Fibroblast of lung (primary cell): ENCODE measurements around the gene DPP7. TPM values are rescaled to one million over a fixed set of nuclear protein-coding genes. Genes with fewer than 3 reads are reported as not detected.

ENCODE experiments used
- DNase-seq, 2 donors: peaks; one replicate each; pipeline versions ENCODE4 v3.0.0 to v3.0.0-alpha.2; 2010; ENCODE audit warnings: low read depth in 2 of 2
- H2AFZ ChIP-seq: 2 replicates; pipeline ENCODE4 v1.5.1; 2012; ENCODE audit warnings: low read length, control low read depth, inconsistent platforms
- H3K27ac ChIP-seq: 2 replicates; pipeline ENCODE4 v1.5.1; 2011; ENCODE audit warnings: low read length, control low read depth; ENCODE audit not compliant: insufficient read depth
- H3K27me3 ChIP-seq: 2 replicates; pipeline ENCODE4 v1.5.1; 2011; ENCODE audit warnings: mild to moderate bottlenecking, low read length; ENCODE audit not compliant: control insufficient read depth, insufficient read depth
- H3K36me3 ChIP-seq: 2 replicates; pipeline ENCODE4 v1.5.1; 2011; ENCODE audit warnings: low read length; ENCODE audit not compliant: control insufficient read depth, insufficient read depth
- H3K4me1 ChIP-seq: 2 replicates; pipeline ENCODE4 v1.5.1; 2011; ENCODE audit warnings: low read length; ENCODE audit not compliant: control insufficient read depth, insufficient read depth; ENCODE audit errors: extremely low read depth
- H3K4me2 ChIP-seq: 2 replicates; pipeline ENCODE4 v1.5.1; 2011; ENCODE audit warnings: low read length, control low read depth; ENCODE audit not compliant: insufficient read depth; ENCODE audit errors: extremely low read depth
- H3K4me3 ChIP-seq, 4 experiments: fragments of 200-600 bp in 1 of 4; sonication (generic) in 1 of 4; replicated peaks in 1 of 4; 2 replicates each; pipeline ENCODE4 v1.5.1; 2011 to 2016; ENCODE audit warnings: low read length in 4 of 4, low read depth in 3 of 4, mild to moderate bottlenecking in 3 of 4, control low read depth in 2 of 4, inconsistent platforms in 1 of 4, mixed read lengths in 1 of 4; ENCODE audit not compliant: insufficient read depth in 1 of 4; ENCODE audit errors: control extremely low read depth in 1 of 4
- H3K79me2 ChIP-seq: 2 replicates; pipeline ENCODE4 v1.5.1; 2012; ENCODE audit warnings: mild to moderate bottlenecking, low read length, inconsistent platforms; ENCODE audit not compliant: control insufficient read depth, insufficient read depth
- H3K9ac ChIP-seq: 2 replicates; pipeline ENCODE4 v1.5.1; 2011; ENCODE audit warnings: mild to moderate bottlenecking, low read length, control low read depth; ENCODE audit not compliant: insufficient read depth
- H3K9me3 ChIP-seq: 2 replicates; pipeline ENCODE4 v1.5.1; 2012; ENCODE audit warnings: low read depth, low read length; ENCODE audit not compliant: control insufficient read depth, insufficient read depth
- H4K20me1 ChIP-seq: 2 replicates; pipeline ENCODE4 v1.5.1; 2011; ENCODE audit warnings: low read length; ENCODE audit not compliant: control insufficient read depth, insufficient read depth; ENCODE audit errors: extremely low read depth
- EZH2 ChIP-seq: IDR thresholded peaks from 2 replicates; pipeline ENCODE4 v1.5.1; 2012; ENCODE audit warnings: low read length, control low read depth, mild to moderate bottlenecking; ENCODE audit errors: missing control alignments
- polyA plus RNA-seq, 2 donors: library from polyadenylated mRNA; depleted of rRNA in 1 of 2; stranded (reverse) in 1 of 2; unstranded in 1 of 2; fragments of >200 nt; gene quantifications; 2 replicates each; pipeline ENCODE4 v1.2.1, GENCODE V29; 2011 to 2012; ENCODE audit warnings: missing spikeins in 1 of 2
- total RNA-seq: library from RNA; depleted of rRNA; stranded (reverse); fragments of >200 nt; gene quantifications from 2 replicates; pipeline ENCODE4 v1.2.1, GENCODE V29; 2014
- TF ChIP-seq, protein P1 (sequence below), 2 donors: IDR thresholded peaks in 1 of 2; conservative IDR thresholded peaks in 1 of 2; 1 replicate in 1 of 2; 2 replicates in 1 of 2; pipeline ENCODE4 v1.5.1; 2011 to 2012; ENCODE audit warnings: low read length in 2 of 2, control low read depth in 1 of 2, inconsistent platforms in 1 of 2, low read depth in 1 of 2, mild to moderate bottlenecking in 1 of 2

DPP7 gene
- total and polyA plus RNA-seq, 2 donors (not counting 1 experiment from before 2014, with no cell fraction given), result 28.6 to 126 TPM

DNA sequence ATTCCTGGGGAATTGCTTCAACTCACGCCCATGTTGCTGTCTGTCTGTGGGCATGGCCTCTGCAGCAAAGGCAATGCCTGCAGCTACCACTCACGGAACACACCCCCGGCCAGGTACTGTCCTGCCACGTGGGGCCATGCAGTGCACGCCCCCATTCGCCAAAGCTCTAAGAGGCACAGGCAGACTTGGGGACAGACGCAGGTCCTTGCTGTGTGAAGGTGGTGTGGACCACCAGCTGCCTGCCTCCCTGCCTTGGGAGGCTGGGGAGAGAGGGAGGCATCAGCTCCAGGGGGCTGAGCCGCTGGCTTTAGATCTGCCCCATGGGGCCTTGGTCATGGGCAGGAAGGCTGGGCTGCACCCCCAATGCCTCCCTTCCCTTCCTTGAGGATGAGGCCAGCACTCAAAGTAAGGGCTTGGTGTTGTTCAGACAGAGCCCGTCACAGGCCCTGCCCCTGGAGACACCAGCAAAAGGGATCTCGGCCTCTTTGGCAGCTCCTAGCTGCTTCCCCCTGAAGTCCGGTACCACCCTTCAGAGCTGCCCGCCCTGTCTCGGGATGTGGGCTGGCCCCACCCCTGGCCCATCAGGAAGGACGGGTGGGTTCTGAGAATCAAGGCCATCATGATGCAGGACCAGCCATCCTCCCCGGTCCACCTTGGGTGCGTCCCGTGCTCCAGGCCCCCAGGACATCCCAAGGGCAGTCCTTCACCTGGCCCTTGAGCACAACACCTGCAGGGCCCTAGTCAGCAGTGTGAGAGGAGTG lies 26.7 kb upstream of the DPP7 start:
- no peaks in the 10 kb centered on the region for H3K9me3 ChIP-seq
- H3K4me2 ChIP-seq, result no peak overlapping the region
- no peak overlapping the region for H2AFZ ChIP-seq
- TF ChIP-seq, protein P1, sequence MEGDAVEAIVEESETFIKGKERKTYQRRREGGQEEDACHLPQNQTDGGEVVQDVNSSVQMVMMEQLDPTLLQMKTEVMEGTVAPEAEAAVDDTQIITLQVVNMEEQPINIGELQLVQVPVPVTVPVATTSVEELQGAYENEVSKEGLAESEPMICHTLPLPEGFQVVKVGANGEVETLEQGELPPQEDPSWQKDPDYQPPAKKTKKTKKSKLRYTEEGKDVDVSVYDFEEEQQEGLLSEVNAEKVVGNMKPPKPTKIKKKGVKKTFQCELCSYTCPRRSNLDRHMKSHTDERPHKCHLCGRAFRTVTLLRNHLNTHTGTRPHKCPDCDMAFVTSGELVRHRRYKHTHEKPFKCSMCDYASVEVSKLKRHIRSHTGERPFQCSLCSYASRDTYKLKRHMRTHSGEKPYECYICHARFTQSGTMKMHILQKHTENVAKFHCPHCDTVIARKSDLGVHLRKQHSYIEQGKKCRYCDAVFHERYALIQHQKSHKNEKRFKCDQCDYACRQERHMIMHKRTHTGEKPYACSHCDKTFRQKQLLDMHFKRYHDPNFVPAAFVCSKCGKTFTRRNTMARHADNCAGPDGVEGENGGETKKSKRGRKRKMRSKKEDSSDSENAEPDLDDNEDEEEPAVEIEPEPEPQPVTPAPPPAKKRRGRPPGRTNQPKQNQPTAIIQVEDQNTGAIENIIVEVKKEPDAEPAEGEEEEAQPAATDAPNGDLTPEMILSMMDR (conservative IDR thresholded peaks at IDR 0.05 in 1 of 2, IDR thresholded peaks at IDR 0.05 in 1 of 2; ENCODE audit: low read depth in 1 of 2, low read length in 2 of 2), result no peak
- no peak for TF ChIP-seq EZH2
- H3K36me3 ChIP-seq, result no peaks in the 10 kb centered on the region
- H4K20me1 ChIP-seq, result no peaks in the 10 kb centered on the region
- no peak overlapping the region for H3K9ac ChIP-seq
- peaks cover 29% of the 10 kb centered on the region for H3K27me3 ChIP-seq
- no peaks in the 10 kb centered on the region for H3K79me2 ChIP-seq
- no peak overlapping the region for H3K4me3 ChIP-seq
- DNase-seq, result no peak
- no peak overlapping the region for H3K27ac ChIP-seq
- no peaks in the 10 kb centered on the region for H3K4me1 ChIP-seq

DNA sequence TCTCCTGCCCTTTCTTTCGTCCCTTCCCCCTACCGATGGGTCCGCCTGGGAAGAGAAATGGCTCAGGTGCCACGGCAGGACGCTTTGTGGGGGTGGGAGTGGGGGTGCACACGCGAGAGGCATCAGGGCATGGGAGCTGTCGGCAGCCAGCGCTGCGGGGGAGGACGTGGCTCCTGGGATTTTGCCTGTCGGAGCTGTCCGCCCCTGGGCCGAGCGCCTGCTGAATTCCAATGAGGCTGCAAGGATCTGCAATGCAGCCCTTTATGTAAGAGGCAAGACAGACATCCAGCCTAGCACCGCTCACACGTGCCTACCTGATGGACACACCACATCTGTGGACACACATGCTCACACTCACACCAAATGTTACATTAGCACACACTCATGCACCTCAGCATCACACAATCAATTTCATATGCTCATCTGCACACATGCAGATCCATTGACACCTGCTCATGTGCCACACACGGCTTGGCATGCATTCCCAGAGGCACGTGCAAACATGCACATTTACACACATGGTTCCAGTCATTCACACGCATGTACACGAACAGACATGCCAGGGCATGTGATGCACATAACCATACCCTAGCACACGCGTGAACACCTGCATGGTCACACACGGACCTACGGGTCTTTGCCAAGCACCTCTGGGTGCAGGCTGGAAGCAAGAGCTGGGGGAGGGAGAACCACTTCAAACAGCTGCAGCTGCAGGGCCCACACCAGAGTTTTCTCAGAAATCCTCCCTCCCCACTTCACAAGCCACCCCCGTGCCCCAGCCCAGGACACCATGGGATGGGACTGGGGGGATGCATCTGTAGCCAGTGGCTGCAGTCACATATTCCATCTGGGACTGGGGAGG lies 25.8 kb upstream of the DPP7 start:
- no peaks in the 10 kb centered on the region for H3K9me3 ChIP-seq
- H3K36me3 ChIP-seq, result no peaks in the 10 kb centered on the region
- H3K27me3 ChIP-seq, result peaks cover 29% of the 10 kb centered on the region
- no peaks in the 10 kb centered on the region for H3K79me2 ChIP-seq
- no peaks in the 10 kb centered on the region for H4K20me1 ChIP-seq
- no peak overlapping the region for H2AFZ ChIP-seq
- no peak overlapping the region for H3K4me2 ChIP-seq
- H3K9ac ChIP-seq, result no peak overlapping the region
- H3K4me3 ChIP-seq, result no peak overlapping the region
- no peak for DNase-seq
- H3K27ac ChIP-seq, result no peak overlapping the region
- TF ChIP-seq EZH2, result no peak
- TF ChIP-seq, protein P1 (conservative IDR thresholded peaks at IDR 0.05 in 1 of 2, IDR thresholded peaks at IDR 0.05 in 1 of 2; ENCODE audit: low read depth in 1 of 2, low read length in 2 of 2), result no peak
- H3K4me1 ChIP-seq, result no peaks in the 10 kb centered on the region

DNA sequence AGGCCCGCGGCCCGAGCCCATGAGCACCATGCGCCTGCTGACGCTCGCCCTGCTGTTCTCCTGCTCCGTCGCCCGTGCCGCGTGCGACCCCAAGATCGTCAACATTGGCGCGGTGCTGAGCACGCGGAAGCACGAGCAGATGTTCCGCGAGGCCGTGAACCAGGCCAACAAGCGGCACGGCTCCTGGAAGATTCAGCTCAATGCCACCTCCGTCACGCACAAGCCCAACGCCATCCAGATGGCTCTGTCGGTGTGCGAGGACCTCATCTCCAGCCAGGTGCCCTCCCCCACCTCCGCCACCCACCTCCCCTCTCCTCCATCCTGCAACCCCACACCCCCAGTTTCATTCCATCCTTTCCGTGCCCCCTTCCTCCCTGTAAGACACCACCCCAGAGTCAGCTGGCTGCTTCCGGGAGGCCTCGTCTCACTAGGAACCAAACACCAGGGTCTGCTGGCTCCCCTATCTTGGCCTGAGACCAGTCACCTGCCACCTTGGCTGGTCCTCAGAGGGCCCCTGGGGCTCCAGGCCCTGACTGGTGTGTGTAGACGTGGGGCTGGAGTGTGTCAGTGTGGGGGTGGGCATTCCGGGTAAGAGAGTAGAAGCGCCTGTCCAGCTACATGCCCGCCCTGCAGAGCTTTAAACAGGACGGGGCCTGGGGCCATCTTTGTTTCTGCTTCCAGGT lies 25.1 kb upstream of the DPP7 start:
- Histone ChIP-seq H3K27me3 (peaks cover 29% of the 10 kb centered on the region), H4K20me1 (no peaks in the 10 kb centered on the region)

More for the DNA sequence above, 25.1 kb upstream of the DPP7 start:
- Histone ChIP-seq H2AFZ (no peak overlapping the region), H3K27ac (no peak overlapping the region), H3K79me2 (no peaks in the 10 kb centered on the region), H3K4me2 (no peak overlapping the region), H3K4me3 (no peak overlapping the region), H3K9me3 (no peaks in the 10 kb centered on the region), H3K36me3 (no peaks in the 10 kb centered on the region), H3K4me1 (no peaks in the 10 kb centered on the region), H3K9ac (no peak overlapping the region)
- TF ChIP-seq EZH2, result no peak
- TF ChIP-seq, protein P1 (conservative IDR thresholded peaks at IDR 0.05 in 1 of 2, IDR thresholded peaks at IDR 0.05 in 1 of 2; ENCODE audit: low read depth in 1 of 2, low read length in 2 of 2), result no peak
- DNase-seq, result no peak
